ENCODE measurements around the gene DEGS2. TPM values are rescaled to one million over a fixed set of nuclear protein-coding genes. Genes with fewer than 3 reads are reported as not detected.

DEGS2 gene
- total and polyA plus RNA-seq, 4 donors = 3.6 to 7.4 (median 5.7) TPM

GRCh38 chr14:100100032-100100703 lies 59.3 kb downstream of the DEGS2 start:
- H3K4me3 ChIP-seq = no peak overlapping the region
- WGBS, 2 donors = 91 to 94% methylated on average over 14 of the region's 14 CpGs
- H3K9me3 ChIP-seq (ENCODE audit: control insufficient read depth in 4 of 4, insufficient read depth in 3 of 4, low read length in 3 of 4) = no peaks in the 10 kb centered on the region
- H3K9ac ChIP-seq (ENCODE audit: insufficient read depth in 1 of 2, low read length in 2 of 2) = no peak overlapping the region
- DNase-seq (peak in 2 of 3 donors; percentile 48 to 56), ATAC-seq (ENCODE audit: insufficient read depth, low FRiP score) (no peak)
- H3K36me3 ChIP-seq (ENCODE audit: control insufficient read depth in 4 of 4, insufficient read depth in 4 of 4, low read length in 4 of 4) = peaks cover 7 to 17% (median 14%) of the 10 kb centered on the region in 4 donors
- H3K27me3 ChIP-seq (ENCODE audit: control insufficient read depth in 3 of 3, insufficient read depth in 3 of 3, low read length in 2 of 3) = no peaks in the 10 kb centered on the region
- TF ChIP-seq CTCF (IDR thresholded peaks at IDR 0.05; ENCODE audit: control extremely low read depth, extremely low read depth) = no peak
- H3K27ac ChIP-seq (ENCODE audit: low read depth in 1 of 2, low read length in 1 of 2) = no peak overlapping the region
- H3K4me1 ChIP-seq (ENCODE audit: control insufficient read depth in 5 of 5, insufficient read depth in 5 of 5, low read length in 5 of 5) = peaks cover 5 to 26% (median 10%) of the 10 kb centered on the region in 5 donors

DNA sequence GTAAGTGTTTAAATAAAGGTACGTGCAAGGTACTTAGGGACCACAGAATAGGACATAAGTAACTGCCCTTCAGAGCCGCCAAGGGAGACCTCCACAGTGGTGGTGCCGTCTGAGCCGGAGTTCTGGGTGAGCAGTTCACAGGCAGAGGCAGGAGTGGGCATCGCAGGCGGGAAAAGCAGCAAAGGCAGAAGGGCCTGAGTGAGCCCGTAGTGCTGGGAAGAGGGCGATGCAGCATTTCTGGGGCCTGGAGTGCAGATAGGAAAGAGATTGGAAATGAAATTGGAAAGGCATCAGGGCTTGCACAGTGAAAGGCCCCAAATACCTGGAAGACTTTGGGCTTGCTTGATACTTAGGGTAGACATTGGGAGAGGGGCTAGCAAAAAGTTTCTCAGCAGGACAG lies 61.3 kb downstream of the DEGS2 start:
- ATAC-seq (ENCODE audit: insufficient read depth, low FRiP score) = no peak
- H3K36me3 ChIP-seq (ENCODE audit: control insufficient read depth in 4 of 4, insufficient read depth in 4 of 4, low read length in 4 of 4) = peaks cover 7 to 17% (median 15%) of the 10 kb centered on the region in 4 donors
- TF ChIP-seq CTCF (IDR thresholded peaks at IDR 0.05; ENCODE audit: control extremely low read depth, extremely low read depth) = no peak
- H3K27me3 ChIP-seq (ENCODE audit: control insufficient read depth in 3 of 3, insufficient read depth in 3 of 3, low read length in 2 of 3) = no peaks in the 10 kb centered on the region
- H3K4me3 ChIP-seq = no peak overlapping the region
- peaks cover 0 to 10% (median 2%) of the 10 kb centered on the region in 5 donors for H3K4me1 ChIP-seq (ENCODE audit: control insufficient read depth in 5 of 5, insufficient read depth in 5 of 5, low read length in 5 of 5)
- no peak overlapping the region for H3K27ac ChIP-seq (ENCODE audit: low read depth in 1 of 2, low read length in 1 of 2)
- H3K9ac ChIP-seq (ENCODE audit: insufficient read depth in 1 of 2, low read length in 2 of 2) = no peak overlapping the region
- no peak for DNase-seq
- no peaks in the 10 kb centered on the region for H3K9me3 ChIP-seq (ENCODE audit: control insufficient read depth in 4 of 4, insufficient read depth in 3 of 4, low read length in 3 of 4)
- WGBS, 2 donors = 93 to 94% methylated on average over 8 of the region's 8 CpGs

DNA sequence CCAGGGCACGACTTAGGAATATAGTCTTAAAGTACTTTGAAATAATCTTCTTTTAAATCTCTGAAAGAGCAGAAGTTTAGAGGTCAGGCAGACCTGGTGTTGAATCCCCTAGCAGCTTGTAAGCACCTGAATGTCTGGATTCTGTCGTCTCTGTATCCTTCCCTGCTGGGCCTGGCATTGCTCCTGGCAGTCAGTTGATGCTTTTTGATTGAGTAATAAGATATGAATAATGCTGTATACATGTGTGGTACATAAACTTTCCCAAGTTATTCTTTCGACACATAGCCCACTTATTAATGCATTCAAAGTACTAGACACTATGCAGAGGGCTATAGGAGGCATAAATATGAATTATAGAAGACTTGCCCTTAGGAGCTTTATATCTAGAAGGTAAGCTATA lies 62.8 kb downstream of the DEGS2 start:
- DNase-seq (no peak), ATAC-seq (ENCODE audit: insufficient read depth, low FRiP score) (no peak)
- Histone ChIP-seq H3K27me3 (ENCODE audit: control insufficient read depth in 3 of 3, insufficient read depth in 3 of 3, low read length in 2 of 3) (no peaks in the 10 kb centered on the region), H3K4me3 (no peak overlapping the region), H3K4me1 (ENCODE audit: control insufficient read depth in 5 of 5, insufficient read depth in 5 of 5, low read length in 5 of 5) (peaks cover 0 to 7% (median 0%) of the 10 kb centered on the region in 5 donors), H3K27ac (ENCODE audit: low read depth in 1 of 2, low read length in 1 of 2) (no peak overlapping the region), H3K9me3 (ENCODE audit: control insufficient read depth in 4 of 4, insufficient read depth in 3 of 4, low read length in 3 of 4) (no peaks in the 10 kb centered on the region), H3K36me3 (ENCODE audit: control insufficient read depth in 4 of 4, insufficient read depth in 4 of 4, low read length in 4 of 4) (peaks cover 10 to 17% (median 15%) of the 10 kb centered on the region in 4 donors), H3K9ac (ENCODE audit: insufficient read depth in 1 of 2, low read length in 2 of 2) (no peak overlapping the region)
- TF ChIP-seq CTCF (IDR thresholded peaks at IDR 0.05; ENCODE audit: control extremely low read depth, extremely low read depth) = no peak
- 90 to 92% methylated on average over 3 of the region's 3 CpGs for WGBS, 2 donors

Small RNA genes within 50 kb of the gene (small RNA-seq; reads per million reads assigned to genes)
- gene MIR151B (ENCODE audit: low replicate concordance) (10.2 reads per million, percentile 96 among the genes with 10 or more reads in this experiment), gene MIR342 (ENCODE audit: low replicate concordance) (89.2 reads per million, percentile 98 among the genes with 10 or more reads in this experiment)

Other genes starting within 250 kb of the DEGS2 start
- gene EVL, start 94.2 kb downstream of the DEGS2 start, total RNA-seq = 10 to 100 TPM; 77.9 to 78.6 TPM
- 10 to 100 TPM; 54.5 to 99.9 TPM for gene EVL, start 94.2 kb downstream of the DEGS2 start, polyA plus RNA-seq
- 10 to 100 TPM; 42.1 to 62.9 TPM for gene YY1, start 79.5 kb upstream of the DEGS2 start, total RNA-seq
- 10 to 100 TPM; 22.9 to 27.0 TPM for gene YY1, start 79.5 kb upstream of the DEGS2 start, polyA plus RNA-seq
- gene SLC25A29, start 146.8 kb upstream of the DEGS2 start, total RNA-seq = 10 to 100 TPM; 45.6 to 75.3 TPM
- gene SLC25A29, start 146.8 kb upstream of the DEGS2 start, polyA plus RNA-seq = 10 to 100 TPM; 34.6 to 91.0 TPM
- under 1 TPM in 1 of 2 donors, not detected in 1; 0.12 TPM for gene SLC25A47, start 163.7 kb upstream of the DEGS2 start, total RNA-seq
- under 1 TPM; 0.02 to 0.06 TPM for gene SLC25A47, start 163.7 kb upstream of the DEGS2 start, polyA plus RNA-seq
- gene WDR25, start 216.8 kb upstream of the DEGS2 start, total RNA-seq = 10 to 100 TPM; 12.1 to 12.6 TPM
- 1 to 10 TPM; 6.1 to 7.7 TPM for gene WDR25, start 216.8 kb upstream of the DEGS2 start, polyA plus RNA-seq